ENCODE measurements around the gene SLC29A1. TPM values are rescaled to one million over a fixed set of nuclear protein-coding genes. Genes with fewer than 3 reads are reported as not detected.

Gene SLC29A1
- total RNA-seq: 63.9 and 75.7 TPM in 2 replicates

GRCh38 chr6:44223319-44224028 is at the start of gene SLC29A1:
TSS of gene SLC29A1 (plus strand) at chr6:44223595. CDS start at chr6:44227314, 3,719 bp downstream.

DNA sequence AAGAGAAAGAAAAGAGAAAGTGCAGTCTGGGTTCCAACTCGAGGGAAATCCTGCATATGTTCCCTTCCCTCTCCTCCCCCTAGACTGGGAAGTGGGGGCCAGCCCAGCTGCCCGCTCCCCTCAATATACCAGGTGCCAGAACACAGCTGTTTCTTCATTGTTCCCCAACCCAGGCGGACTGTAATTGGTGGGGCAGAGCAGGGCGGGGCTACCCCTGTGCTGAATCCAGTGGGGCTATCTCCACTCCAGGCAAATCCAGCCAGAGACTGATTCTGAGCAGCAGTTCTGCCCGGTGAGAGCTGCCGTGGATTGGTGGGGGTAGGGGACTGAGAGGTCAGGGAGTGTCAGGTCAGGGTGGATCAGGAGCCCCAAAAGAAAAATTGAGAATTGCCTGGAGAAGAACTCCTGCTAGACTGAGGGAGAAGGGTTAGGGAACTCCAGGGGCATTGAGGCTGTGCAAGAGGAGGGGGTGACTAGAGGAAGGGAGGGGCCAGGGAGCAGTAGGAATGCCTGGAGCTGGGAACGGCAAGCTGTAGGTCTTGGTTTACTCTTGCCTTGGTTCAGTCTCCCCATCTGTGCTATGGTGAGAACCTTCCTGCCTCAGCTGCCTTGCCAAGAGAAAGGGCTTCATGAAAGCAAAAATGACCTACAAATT is 6.6 kb upstream of the SLC29A1 start, which contains the start of gene MYMX:
TSS of gene MYMX (plus strand) at position 250 of the 655 bp plus-strand sequence. CDS start 546 bp downstream, outside the sequence.

DNA sequence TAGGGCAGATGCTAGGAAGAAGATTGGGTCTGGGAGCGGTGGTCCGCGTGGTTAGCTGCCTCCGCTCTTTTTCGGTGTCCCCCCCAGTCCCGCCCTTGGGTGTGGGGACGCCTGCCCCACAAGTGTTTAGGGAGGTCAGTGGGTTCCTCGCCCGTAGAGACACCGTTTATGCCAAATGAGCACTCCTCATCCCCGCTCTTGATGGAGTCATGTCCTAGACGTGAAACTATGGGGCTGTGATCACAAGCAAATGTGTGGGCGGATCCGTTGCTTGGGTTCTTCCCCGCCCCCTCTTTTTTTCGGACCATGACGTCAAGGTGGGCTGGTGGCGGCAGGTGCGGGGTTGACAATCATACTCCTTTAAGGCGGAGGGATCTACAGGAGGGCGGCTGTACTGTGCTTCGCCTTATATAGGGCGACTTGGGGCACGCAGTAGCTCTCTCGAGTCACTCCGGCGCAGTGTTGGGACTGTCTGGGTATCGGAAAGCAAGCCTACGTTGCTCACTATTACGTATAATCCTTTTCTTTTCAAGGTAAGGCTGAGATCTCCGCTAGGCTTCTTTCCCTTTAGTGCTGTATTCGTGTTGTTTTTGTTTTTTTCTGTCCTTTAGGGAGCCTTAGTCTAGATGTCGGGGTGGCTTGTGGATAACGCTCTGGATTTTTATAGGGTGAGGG is 23.4 kb downstream of the SLC29A1 start, which contains the start of gene HSP90AB1:
TSS of gene HSP90AB1 (plus strand) at position 439 of the 675 bp plus-strand sequence. CDS start 1,529 bp downstream, outside the sequence.

DNA sequence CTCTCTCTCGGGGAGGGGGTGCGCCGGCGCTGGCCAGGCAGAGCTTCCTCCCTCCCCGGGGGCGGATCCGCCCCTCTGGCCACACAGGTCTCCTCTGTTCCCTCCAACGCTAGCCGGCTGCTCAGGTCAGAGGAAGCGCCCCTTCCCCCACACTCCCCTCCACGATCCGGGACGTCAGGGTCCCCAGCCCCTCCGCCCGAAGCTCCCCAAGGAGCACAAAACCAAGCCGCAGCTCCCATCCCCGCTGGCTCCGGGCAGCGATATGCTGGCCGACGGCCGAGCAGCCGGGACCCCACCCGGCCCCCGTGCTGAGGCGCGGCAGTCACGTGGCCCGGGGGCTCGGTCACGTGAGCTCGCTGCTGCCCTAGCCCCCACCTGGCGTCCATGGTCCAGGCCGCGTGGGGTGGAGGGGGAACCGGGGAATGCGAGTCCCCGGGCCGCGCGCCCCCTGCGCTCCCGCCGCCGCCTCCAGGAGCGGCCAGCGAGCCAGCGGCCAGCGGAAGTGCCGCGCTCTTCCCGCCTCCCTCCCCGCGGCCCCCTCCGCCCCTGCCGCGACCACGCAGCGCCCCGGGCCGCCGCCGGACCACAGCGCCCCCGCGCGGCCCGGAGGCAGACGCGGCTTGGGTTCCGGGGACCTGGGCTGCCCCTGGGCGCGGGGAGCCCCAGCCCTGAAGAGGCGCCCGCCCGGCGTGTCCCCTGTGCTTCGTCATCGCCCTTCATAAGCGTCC is 33.8 kb downstream of the SLC29A1 start, which contains the start of gene SLC35B2:
TSS of gene SLC35B2 (minus strand) at position 504 of the 728 bp plus-strand sequence. CDS start at position 386, 118 bp downstream.

DNA sequence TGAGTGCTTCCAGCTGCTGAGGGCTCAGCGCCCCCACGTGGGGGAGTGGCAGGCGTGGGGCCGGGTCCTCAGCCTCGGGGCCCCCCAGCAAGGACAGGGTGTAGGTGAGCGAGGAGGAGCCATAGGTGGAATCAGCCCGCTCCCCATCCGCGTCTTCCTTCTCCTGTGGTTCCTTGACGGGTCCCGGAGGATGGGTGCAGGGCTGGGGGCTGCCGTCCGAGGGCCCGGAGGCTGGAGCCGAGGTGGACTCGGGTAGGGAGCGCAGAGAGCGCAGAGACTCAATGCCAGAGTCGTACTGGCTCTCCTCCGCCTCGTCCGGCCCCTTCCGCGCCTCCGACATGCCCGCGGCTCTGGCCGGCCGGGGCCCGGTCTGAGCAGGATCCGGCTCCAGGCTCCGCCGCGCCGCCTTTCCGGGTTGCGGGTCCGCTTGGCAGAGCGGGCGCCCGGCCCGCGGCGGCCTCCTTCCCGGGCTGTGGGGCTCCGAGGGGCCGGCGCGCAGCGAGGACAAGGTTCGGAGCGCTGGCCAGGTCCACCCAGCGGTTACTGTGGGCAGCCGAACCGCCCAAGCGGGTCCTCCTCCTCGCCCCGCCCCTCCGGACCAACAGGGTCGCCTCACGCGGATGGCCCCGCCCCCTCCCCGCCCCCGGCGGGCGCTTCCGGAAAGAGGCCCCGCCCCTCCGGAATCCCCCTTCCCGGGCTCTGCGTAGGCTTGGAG is 41.8 kb downstream of the SLC29A1 start, which contains the start of gene NFKBIE:
TSS of gene NFKBIE (minus strand) at position 545 of the 715 bp plus-strand sequence. CDS start at position 340, 205 bp downstream.

GRCh38 chr6:44269921-44270525 is 46.6 kb downstream of the SLC29A1 start, which contains the start of gene TMEM151B:
TSS of gene TMEM151B (plus strand) at chr6:44270450. CDS start at chr6:44270743, 293 bp downstream.

Other genes starting within 250 kb of the SLC29A1 start
- 60.2 and 68.4 TPM in 2 replicates for gene MRPL14, start 96.1 kb upstream of the SLC29A1 start, total RNA-seq
- gene TMEM63B, start 96.0 kb upstream of the SLC29A1 start, total RNA-seq: 19.4 and 23.9 TPM in 2 replicates
- gene CAPN11, start 64.8 kb upstream of the SLC29A1 start, total RNA-seq: 0.94 and 1.9 TPM in 2 replicates
- gene MYMX, start 6.7 kb upstream of the SLC29A1 start, total RNA-seq: 0.18 TPM in 1 of 2 replicates, not detected in the other
- gene HSP90AB1, start 23.5 kb downstream of the SLC29A1 start, total RNA-seq: 710 and 741 TPM in 2 replicates
- 41.6 and 45.5 TPM in 2 replicates for gene SLC35B2, start 33.9 kb downstream of the SLC29A1 start, total RNA-seq
- 9.2 and 10.6 TPM in 2 replicates for gene NFKBIE, start 42.0 kb downstream of the SLC29A1 start, total RNA-seq
- gene TMEM151B, start 46.9 kb downstream of the SLC29A1 start, total RNA-seq: 0.54 TPM in 1 of 2 replicates, not detected in the other
- 21.3 and 22.0 TPM in 2 replicates for gene AARS2, start 89.8 kb downstream of the SLC29A1 start, total RNA-seq
- gene SPATS1, start 119.1 kb downstream of the SLC29A1 start, total RNA-seq: not detected in 2 replicates
- 21.0 and 23.7 TPM in 2 replicates for gene CDC5L, start 164.1 kb downstream of the SLC29A1 start, total RNA-seq